SJCRH30 (cell line): ENCODE measurements around the gene LMNB1. TPM values are rescaled to one million over a fixed set of nuclear protein-coding genes. Genes with fewer than 3 reads are reported as not detected.

Source experiments
- total RNA-seq: library from RNA; depleted of rRNA; stranded (reverse); fragments of >200 nt; shearing (Covaris generic); gene quantifications from 2 replicates; pipeline ENCODE4 v1.2.3, GENCODE V29; 2014; rRNA removed

LMNB1 gene
- total RNA-seq, 1 experiment from 2014 or later, result 259 TPM

Other genes with a start within 250 kb of the LMNB1 start
- gene ALDH7A1, start 181.9 kb upstream of the LMNB1 start, total RNA-seq, result 60.0 and 61.1 TPM in 2 replicates
- gene PHAX, start 176.2 kb upstream of the LMNB1 start, total RNA-seq, result 57.1 and 64.6 TPM in 2 replicates